HepG2 (cell line): ENCODE measurements around the gene TLR9. TPM values are rescaled to one million over a fixed set of nuclear protein-coding genes. Genes with fewer than 3 reads are reported as not detected.

Experiments
- ARNTL ChIP-seq: sonication (generic); formaldehyde crosslinking; IDR thresholded peaks from 2 replicates; pipeline ENCODE4 v1.4.0; 2020; ENCODE audit warnings: mild to moderate bottlenecking, missing genetic modification reagents
- CEBPG ChIP-seq: IDR thresholded peaks from 2 replicates; pipeline ENCODE4 v1.6.1; 2016
- FOXP4 ChIP-seq: sonication (generic); formaldehyde crosslinking; IDR thresholded peaks from 2 replicates; pipeline ENCODE4 v1.4.0; 2020; ENCODE audit warnings: missing genetic modification reagents
- RFX1 ChIP-seq: fragments of 450-650 bp; IDR thresholded peaks from 2 replicates; pipeline ENCODE4 v1.6.1; 2017
- RNF2 ChIP-seq: fragments of 450-650 bp; conservative IDR thresholded peaks from 2 replicates; pipeline ENCODE4 v1.6.1; 2016; ENCODE audit warnings: low read depth
- SALL1 ChIP-seq: sonication (generic); formaldehyde crosslinking; IDR thresholded peaks from 2 replicates; pipeline ENCODE4 v1.8.0; 2022; ENCODE audit warnings: mild to moderate bottlenecking, missing genetic modification reagents
- TFDP1 ChIP-seq: IDR thresholded peaks from 2 replicates; pipeline ENCODE4 v1.6.1; 2016; ENCODE audit warnings: missing compliant biosample characterization, missing genetic modification reagents, borderline replicate concordance
- ZNF230 ChIP-seq: sonication (generic); formaldehyde crosslinking; IDR thresholded peaks from 2 replicates; pipeline ENCODE4 v1.4.0; 2020; ENCODE audit warnings: mild to moderate bottlenecking, missing genetic modification reagents
- ZNF274 ChIP-seq: sonication (generic); formaldehyde crosslinking; IDR thresholded peaks from 2 replicates; pipeline ENCODE4 v1.5.1; 2020; ENCODE audit warnings: mild to moderate bottlenecking, missing genetic modification reagents
- ZNF318 ChIP-seq: sonication (generic); formaldehyde crosslinking; IDR thresholded peaks from 2 replicates; pipeline ENCODE4 v1.4.0; 2020; ENCODE audit warnings: mild to moderate bottlenecking, missing genetic modification reagents
- ZNF768 ChIP-seq: sonication (generic); formaldehyde crosslinking; IDR thresholded peaks from 2 replicates; pipeline ENCODE4 v1.4.0; 2020; ENCODE audit warnings: missing genetic modification reagents
- ZNF879 ChIP-seq: sonication (generic); formaldehyde crosslinking; IDR thresholded peaks from 2 replicates; pipeline ENCODE4 v1.8.1; 2023; ENCODE audit warnings: missing genetic modification reagents
- ZNF883 ChIP-seq: sonication (generic); formaldehyde crosslinking; IDR thresholded peaks from 2 replicates; pipeline ENCODE4 v1.5.1; 2020; ENCODE audit warnings: mild to moderate bottlenecking, missing genetic modification reagents; ENCODE audit errors: not compliant biosample characterization
- ZSCAN12 ChIP-seq: sonication (generic); formaldehyde crosslinking; IDR thresholded peaks from 2 replicates; pipeline ENCODE4 v1.9.0; 2021; ENCODE audit warnings: mild to moderate bottlenecking, missing genetic modification reagents
- polyA plus RNA-seq, 8 experiments: library from polyadenylated mRNA; depleted of rRNA in 3 of 8; stranded (reverse) in 7 of 8; unstranded in 1 of 8; fragments of >200 nt; fragmentation: Illumina TruSeq in 4 of 8; extraction: Trizol in 4 of 8; gene quantifications; 2 replicates each; pipeline versions ENCODE4 v1.2.1 to v1.2.3, GENCODE V29; 2011 to 2016; ENCODE audit warnings: low read depth in 4 of 8, missing spikeins in 1 of 8, mixed read lengths in 1 of 8; ENCODE audit not compliant: insufficient read depth in 1 of 8
- total RNA-seq, 5 experiments: library from RNA; depleted of rRNA; stranded (reverse); fragments of >200 nt; fragmentation: Illumina TruSeq; extraction: Trizol; gene quantifications; 2 replicates each; pipeline ENCODE4 v1.2.3, GENCODE V29; 2016; ENCODE audit warnings: low read depth in 1 of 5
- TF ChIP-seq, protein P1 (sequence below): sonication (generic); IDR thresholded peaks from 2 replicates; pipeline ENCODE4 v1.6.1; 2016; ENCODE audit warnings: low read depth, borderline replicate concordance
- TF ChIP-seq, protein P2 (sequence below): sonication (generic); formaldehyde crosslinking; IDR thresholded peaks from 2 replicates; pipeline ENCODE4 v1.5.0; 2020; ENCODE audit warnings: missing genetic modification reagents, mild to moderate bottlenecking, borderline replicate concordance

TLR9 gene
- total and polyA plus RNA-seq, 2 of the 13 experiments (the other 11 are each of a cell fraction or from before 2014, with no cell fraction given), result not detected

- TF ChIP-seq FOXP4 (CRISPR knock-in tag) (no peak), ZNF879 (CRISPR knock-in tag) (no peak), RNF2 (peak; percentile 94), ZNF318 (CRISPR knock-in tag) (0 out of 2 replicates have a peak, but pooled peaks have one; percentile 47), RFX1 (no peak), ZSCAN12 (CRISPR knock-in tag) (peak; percentile 93), SALL1 (CRISPR knock-in tag) (peak; percentile 56), CEBPG (CRISPR knock-in tag) (no peak), ZNF883 (CRISPR knock-in tag) (no peak), ZNF274 (0 out of 2 replicates have a peak, but pooled peaks have one; percentile 32), TFDP1 (CRISPR knock-in tag) (peak; percentile 77; the same call in 1 of the 2 replicates), ZNF768 (CRISPR knock-in tag) (0 out of 2 replicates have a peak, but pooled peaks have one; percentile 10), ZNF230 (peak; percentile 86; the same call in 1 of the 2 replicates), ARNTL (CRISPR knock-in tag) (no peak)
- TF ChIP-seq, protein P1, sequence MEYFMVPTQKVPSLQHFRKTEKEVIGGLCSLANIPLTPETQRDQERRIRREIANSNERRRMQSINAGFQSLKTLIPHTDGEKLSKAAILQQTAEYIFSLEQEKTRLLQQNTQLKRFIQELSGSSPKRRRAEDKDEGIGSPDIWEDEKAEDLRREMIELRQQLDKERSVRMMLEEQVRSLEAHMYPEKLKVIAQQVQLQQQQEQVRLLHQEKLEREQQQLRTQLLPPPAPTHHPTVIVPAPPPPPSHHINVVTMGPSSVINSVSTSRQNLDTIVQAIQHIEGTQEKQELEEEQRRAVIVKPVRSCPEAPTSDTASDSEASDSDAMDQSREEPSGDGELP, result no peak
- TF ChIP-seq, protein P2, sequence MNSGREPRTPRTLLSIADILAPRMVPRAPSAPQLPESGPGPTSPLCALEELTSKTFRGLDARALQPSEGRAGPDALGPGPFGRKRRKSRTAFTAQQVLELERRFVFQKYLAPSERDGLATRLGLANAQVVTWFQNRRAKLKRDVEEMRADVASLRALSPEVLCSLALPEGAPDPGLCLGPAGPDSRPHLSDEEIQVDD (CRISPR knock-in tag), result peak; percentile 96; the same call in 1 of the 2 replicates
These were observed 20.1 kb upstream of the TLR9 start, which contains the start of gene PPM1M (continued) for GRCh38 chr3:52245322-52246263.
